ENCODE measurements around the gene CACNB4.
"Not testable (repeated sequence)": the region's sequence is repeated elsewhere in the genome, so short reads cannot be mapped to it uniquely, and the experiment has no call there.

The CACNB4 gene

DNA sequence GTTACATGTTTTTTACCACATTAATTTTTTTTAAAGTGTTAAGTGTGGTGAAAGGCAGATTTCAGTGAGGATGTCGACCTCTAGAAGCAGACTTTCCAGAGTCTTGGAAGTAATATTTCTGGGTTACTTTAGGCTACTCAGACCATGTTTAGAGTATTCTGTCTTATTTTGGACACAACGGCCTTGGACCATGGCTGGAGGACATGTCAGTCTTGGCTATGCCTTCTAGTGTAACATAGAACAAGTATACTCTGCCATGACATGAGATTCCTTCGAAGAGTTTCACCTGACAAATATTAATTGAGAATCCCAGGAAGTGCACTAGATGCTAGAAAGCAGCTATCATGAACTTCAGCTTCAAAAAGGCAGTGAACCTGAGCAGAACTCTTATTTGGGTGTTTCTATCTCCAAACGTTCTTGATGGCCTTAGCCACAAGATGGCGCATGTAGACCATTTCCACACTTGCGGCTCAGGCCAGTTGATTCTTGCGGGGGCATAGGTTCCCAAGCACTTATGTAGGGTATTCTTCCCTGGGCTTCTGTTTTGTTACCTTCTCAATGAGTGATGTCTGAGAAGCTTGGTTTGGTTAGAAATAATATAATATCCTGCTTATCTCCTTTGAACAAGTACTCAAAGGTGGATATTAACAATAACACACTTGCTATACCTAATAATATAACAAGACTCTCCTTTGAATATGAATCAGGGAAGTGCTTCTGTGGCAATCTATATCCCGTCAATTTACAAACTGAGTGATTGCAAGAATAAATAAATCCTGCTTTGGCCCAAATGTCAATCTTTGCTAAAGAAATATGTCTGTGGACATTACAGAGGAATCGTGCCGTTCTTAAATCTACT lies 62.0 kb downstream of the CACNB4 start:
- Histone ChIP-seq H3K4me1 (ENCODE audit: control insufficient read depth in 1 of 2, insufficient read depth in 1 of 2, low read depth in 1 of 2, low read length in 1 of 2) (peaks cover 8 to 9% of the 10 kb centered on the region in 2 experiments), H3K4me3 (ENCODE audit: low read depth in 1 of 2, low read length in 1 of 2) (no peak overlapping the region), H3K27me3 (no peaks in the 10 kb centered on the region), H3K36me3 (no peaks in the 10 kb centered on the region), H3K9me3 (no peaks in the 10 kb centered on the region), H3K27ac (no peak overlapping the region)
- TF ChIP-seq, protein P1, sequence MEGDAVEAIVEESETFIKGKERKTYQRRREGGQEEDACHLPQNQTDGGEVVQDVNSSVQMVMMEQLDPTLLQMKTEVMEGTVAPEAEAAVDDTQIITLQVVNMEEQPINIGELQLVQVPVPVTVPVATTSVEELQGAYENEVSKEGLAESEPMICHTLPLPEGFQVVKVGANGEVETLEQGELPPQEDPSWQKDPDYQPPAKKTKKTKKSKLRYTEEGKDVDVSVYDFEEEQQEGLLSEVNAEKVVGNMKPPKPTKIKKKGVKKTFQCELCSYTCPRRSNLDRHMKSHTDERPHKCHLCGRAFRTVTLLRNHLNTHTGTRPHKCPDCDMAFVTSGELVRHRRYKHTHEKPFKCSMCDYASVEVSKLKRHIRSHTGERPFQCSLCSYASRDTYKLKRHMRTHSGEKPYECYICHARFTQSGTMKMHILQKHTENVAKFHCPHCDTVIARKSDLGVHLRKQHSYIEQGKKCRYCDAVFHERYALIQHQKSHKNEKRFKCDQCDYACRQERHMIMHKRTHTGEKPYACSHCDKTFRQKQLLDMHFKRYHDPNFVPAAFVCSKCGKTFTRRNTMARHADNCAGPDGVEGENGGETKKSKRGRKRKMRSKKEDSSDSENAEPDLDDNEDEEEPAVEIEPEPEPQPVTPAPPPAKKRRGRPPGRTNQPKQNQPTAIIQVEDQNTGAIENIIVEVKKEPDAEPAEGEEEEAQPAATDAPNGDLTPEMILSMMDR (IDR thresholded peaks at IDR 0.05), result peak; percentile 50

DNA sequence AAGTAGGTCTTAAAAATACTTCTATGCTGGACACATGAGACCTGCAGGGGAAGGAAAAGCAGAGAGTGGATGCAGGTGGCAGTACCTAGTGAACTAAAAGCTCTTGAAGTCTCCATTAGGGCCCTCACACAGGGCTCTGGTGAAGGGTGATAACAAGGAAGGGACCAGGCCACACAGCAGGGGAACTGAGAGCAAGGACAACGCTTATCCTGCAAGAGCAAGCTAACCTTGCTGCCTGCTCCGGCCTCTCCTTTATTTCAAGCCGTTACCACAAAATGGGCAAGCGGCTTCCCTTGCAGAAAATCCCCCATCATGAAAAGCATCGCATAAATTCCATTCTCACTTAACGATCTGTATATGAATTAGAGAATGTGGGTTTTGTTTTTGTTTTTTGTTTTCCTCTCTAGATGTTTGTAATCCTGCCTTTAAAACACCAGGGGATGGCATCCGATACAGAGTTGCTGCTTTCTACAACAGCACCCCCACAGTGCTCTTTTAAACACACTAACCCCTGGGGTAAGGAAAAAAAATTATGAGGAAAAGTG lies 64.5 kb downstream of the CACNB4 start:
- Histone ChIP-seq H3K27ac (no peak overlapping the region), H3K9me3 (no peaks in the 10 kb centered on the region), H3K4me3 (ENCODE audit: low read depth in 1 of 2, low read length in 1 of 2) (no peak overlapping the region), H3K27me3 (no peaks in the 10 kb centered on the region), H3K4me1 (ENCODE audit: control insufficient read depth in 1 of 2, insufficient read depth in 1 of 2, low read depth in 1 of 2, low read length in 1 of 2) (peaks cover 18 to 21% of the 10 kb centered on the region in 2 experiments), H3K36me3 (no peaks in the 10 kb centered on the region)
- TF ChIP-seq, protein P1 (IDR thresholded peaks at IDR 0.05), result no peak

GRCh38 chr2:152033011-152033925 lies 65.6 kb downstream of the CACNB4 start:
- no peaks in the 10 kb centered on the region for H3K27me3 ChIP-seq
- TF ChIP-seq, protein P1 (IDR thresholded peaks at IDR 0.05), result no peak
- no peaks in the 10 kb centered on the region for H3K36me3 ChIP-seq
- H3K9me3 ChIP-seq, result no peaks in the 10 kb centered on the region
- H3K4me3 ChIP-seq (ENCODE audit: low read depth in 1 of 2, low read length in 1 of 2), result no peak overlapping the region
- H3K4me1 ChIP-seq (ENCODE audit: control insufficient read depth in 1 of 2, insufficient read depth in 1 of 2, low read depth in 1 of 2, low read length in 1 of 2), result peaks cover 12 to 16% of the 10 kb centered on the region in 2 experiments
- H3K27ac ChIP-seq, result no peak overlapping the region

GRCh38 chr2:152031747-152032306 lies 67.0 kb downstream of the CACNB4 start:
- peak overlapping the region; percentile 72 for H3K27ac ChIP-seq
- peaks cover 9 to 13% of the 10 kb centered on the region in 2 experiments for H3K4me1 ChIP-seq (ENCODE audit: control insufficient read depth in 1 of 2, insufficient read depth in 1 of 2, low read depth in 1 of 2, low read length in 1 of 2)
- H3K27me3 ChIP-seq, result no peaks in the 10 kb centered on the region
- no peaks in the 10 kb centered on the region for H3K9me3 ChIP-seq
- no peaks in the 10 kb centered on the region for H3K36me3 ChIP-seq
- TF ChIP-seq, protein P1 (IDR thresholded peaks at IDR 0.05), result no peak
- no peak overlapping the region for H3K4me3 ChIP-seq (ENCODE audit: low read depth in 1 of 2, low read length in 1 of 2)

GRCh38 chr2:152030596-152031328 lies 68.1 kb downstream of the CACNB4 start:
- H3K9me3 ChIP-seq; H3K4me3 ChIP-seq (ENCODE audit: low read depth in 1 of 2, low read length in 1 of 2); H3K36me3 ChIP-seq; H3K27me3 ChIP-seq: not testable (repeated sequence)
- Histone ChIP-seq H3K4me1 (ENCODE audit: control insufficient read depth in 1 of 2, insufficient read depth in 1 of 2, low read depth in 1 of 2, low read length in 1 of 2) (peaks cover 9 to 13% of the 10 kb centered on the region in 2 experiments), H3K27ac (peak overlapping the region; percentile 72)

Data from neutrophil (primary cell).